Vein endothelial cell (primary cell): ENCODE measurements around the gene FGF22. TPM values are rescaled to one million over a fixed set of nuclear protein-coding genes. Genes with fewer than 3 reads are reported as not detected.

ENCODE experiments used
- total RNA-seq: library from RNA; depleted of rRNA; stranded (reverse); fragments of >200 nt; gene quantifications from 2 replicates; pipeline ENCODE4 v1.2.3, GENCODE V29; 2012

FGF22 gene
- total RNA-seq = not detected in 2 replicates

DNA sequence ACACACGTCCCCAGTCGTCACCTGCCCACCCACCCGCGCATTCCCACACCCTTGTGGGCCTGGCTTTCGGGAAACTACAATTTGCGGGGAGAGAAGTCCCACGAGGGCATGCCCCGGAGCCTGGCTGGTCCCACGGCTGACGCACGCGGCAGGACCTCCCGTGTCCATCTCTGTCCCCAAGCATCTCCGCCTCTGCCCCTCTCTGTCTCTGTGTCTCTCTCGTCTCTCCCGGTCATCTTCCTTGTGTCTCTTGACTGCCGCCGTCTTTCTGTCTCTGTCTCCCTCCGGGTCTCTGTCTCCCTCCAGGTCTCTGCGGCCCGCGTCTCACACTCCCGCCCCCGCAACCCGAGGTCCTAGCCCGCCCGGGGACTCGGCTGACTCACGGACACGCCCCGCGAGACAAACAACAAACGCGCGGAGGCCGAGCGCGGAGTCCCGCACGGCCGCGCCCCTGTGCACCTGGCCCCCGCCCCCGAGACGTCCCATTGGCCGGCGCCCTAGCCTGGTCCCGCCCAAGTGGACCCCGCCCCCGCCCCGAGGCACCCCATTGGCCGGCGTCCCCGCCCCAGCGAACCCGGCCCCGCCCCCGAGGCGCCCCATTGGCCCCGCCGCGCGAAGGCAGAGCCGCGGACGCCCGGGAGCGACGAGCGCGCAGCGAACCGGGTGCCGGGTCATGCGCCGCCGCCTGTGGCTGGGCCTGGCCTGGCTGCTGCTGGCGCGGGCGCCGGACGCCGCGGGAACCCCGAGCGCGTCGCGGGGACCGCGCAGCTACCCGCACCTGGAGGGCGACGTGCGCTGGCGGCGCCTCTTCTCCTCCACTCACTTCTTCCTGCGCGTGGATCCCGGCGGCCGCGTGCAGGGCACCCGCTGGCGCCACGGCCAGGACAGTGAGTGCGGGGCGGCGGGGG is at the start of gene FGF22:
Gene FGF22, plus strand, starts transcription at position 627 of the 908 bp plus-strand sequence. Its CDS starts 47 bp downstream, at position 674.

DNA sequence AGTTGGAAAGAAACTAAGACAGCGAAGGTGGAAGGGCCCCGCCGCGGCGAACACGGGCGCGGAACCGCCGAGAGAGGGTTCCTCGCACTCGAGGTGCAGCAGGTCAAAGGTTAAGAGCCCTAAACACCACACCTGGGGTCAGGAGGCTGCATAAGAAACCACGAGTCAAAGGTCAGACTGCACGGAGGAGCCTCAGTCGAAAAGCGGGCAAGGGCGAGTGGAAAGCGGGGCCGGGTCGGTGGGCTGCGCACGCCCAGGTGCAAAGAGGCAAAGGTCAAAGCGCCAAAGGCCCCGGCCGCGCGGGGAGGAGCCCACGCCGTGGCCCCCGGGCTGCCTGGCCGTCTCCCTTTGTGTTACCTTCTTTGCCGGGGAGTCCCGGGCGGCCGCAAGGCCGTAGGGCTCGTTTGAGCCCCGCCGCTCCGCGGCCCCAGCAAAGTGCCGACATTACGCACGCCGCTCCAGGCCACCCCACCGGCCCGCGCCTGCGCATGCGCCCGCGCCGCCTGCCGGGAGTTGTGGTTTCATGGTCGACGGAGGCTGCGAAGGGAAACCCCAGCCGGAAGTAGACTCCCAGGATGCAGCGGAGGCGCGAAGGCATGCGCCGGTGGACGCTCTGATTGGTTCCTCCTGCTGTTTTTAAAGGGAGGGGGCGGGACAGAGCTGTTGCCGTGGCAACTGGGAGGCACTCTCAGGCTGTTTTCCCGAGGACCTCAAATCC is 6.5 kb upstream of the FGF22 start, which contains the start of gene POLRMT:
Gene POLRMT, minus strand, starts transcription at position 470 of the 718 bp plus-strand sequence. Its CDS starts 25 bp downstream, at position 445.

DNA sequence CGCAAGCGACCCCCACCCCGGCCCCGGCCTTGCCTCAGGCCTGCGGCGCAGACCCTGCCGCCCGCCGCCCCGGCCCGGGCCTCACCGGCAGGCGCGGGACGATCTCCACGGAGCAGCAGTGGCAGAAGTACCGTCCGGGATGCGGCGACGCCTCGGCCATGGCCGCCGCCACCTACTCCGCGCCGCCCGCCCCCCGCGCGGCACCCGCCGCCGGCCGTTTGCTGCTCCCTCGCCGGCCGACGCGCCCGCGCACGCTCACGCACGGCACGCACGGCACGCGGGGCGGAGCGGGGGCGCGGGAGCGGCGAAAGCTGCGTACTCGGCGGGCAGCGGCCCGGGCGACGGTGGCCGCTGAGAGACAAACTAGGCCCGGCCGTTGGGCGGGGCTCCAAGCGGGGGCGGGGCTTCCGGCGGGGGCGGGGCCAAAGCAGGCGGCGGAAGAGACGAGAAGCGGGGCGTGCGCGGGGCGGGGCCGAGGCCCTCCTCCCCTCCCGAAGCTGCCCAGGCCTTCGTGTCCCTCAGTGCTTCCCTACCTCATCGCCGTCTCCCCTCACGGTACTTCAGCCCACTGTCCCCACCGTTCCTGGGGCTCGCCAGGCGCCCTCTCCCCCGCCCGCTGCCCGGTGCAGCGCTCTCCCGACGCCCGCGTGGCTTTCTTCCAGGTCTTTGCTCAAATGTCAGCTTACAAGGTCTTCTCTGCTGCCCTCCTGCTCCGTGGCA is 23.4 kb downstream of the FGF22 start, which contains the start of gene RNF126:
Gene RNF126, minus strand, starts transcription at position 253 of the 720 bp plus-strand sequence. Its CDS starts 93 bp downstream, at position 160.

DNA sequence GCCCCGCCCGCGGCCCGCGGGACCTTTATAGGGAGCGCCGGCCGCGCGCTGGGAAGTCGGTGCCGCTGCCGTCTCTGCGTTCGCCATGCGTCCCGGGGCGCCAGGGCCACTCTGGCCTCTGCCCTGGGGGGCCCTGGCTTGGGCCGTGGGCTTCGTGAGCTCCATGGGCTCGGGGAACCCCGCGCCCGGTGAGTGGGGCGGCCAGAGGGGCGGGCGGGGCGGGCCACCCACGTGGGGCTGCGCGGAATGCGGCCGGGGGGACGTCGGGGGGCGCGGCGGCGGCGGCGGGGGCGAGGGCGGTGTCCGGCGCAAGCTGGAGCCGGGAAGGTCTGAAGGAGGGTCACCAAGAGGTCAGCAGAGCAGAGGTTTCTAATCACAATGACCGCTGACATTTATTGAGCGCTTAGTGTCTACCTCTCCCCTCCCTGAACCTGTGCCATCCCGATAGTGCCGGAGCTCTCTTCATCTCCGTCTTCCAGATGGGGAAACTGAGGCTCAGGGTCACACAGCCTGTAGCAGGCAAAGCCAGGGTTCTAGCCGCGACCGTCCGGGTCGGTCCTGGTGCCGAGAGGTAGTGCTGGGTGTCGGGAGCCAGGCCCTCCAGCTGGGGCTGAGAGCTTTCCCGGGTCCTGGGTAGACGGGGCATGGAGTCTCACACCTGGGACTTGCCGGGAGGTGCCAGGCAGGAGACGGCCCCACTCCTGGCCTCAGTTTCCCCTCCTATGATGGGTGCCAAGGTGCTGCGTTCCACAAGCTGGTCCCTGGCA is 36.8 kb downstream of the FGF22 start, which contains the start of gene FSTL3:
Gene FSTL3, plus strand, starts transcription at position 54 of the 767 bp plus-strand sequence. Its CDS starts 32 bp downstream, at position 86.

Other genes with a start within 250 kb of the FGF22 start
- gene C2CD4C, start 230.7 kb upstream of the FGF22 start, total RNA-seq = 0.67 and 1.3 TPM in 2 replicates
- 12.8 and 15.4 TPM in 2 replicates for gene SHC2, start 178.8 kb upstream of the FGF22 start, total RNA-seq
- gene MADCAM1, start 143.4 kb upstream of the FGF22 start, total RNA-seq = under 0.01 and 0.10 TPM in 2 replicates
- 36.1 and 56.8 TPM in 2 replicates for gene TPGS1, start 132.4 kb upstream of the FGF22 start, total RNA-seq
- gene CDC34, start 108.1 kb upstream of the FGF22 start, total RNA-seq = 64.6 and 93.1 TPM in 2 replicates
- not detected in 2 replicates for gene GZMM, start 95.8 kb upstream of the FGF22 start, total RNA-seq
- 421 and 479 TPM in 2 replicates for gene BSG, start 67.3 kb upstream of the FGF22 start, total RNA-seq
- 1.2 and 1.6 TPM in 2 replicates for gene HCN2, start 50.0 kb upstream of the FGF22 start, total RNA-seq
- 32.5 and 36.9 TPM in 2 replicates for gene POLRMT, start 6.3 kb upstream of the FGF22 start, total RNA-seq
- gene RNF126, start 23.3 kb downstream of the FGF22 start, total RNA-seq = 64.5 and 69.2 TPM in 2 replicates
- 8.4 and 32.3 TPM in 2 replicates for gene FSTL3, start 36.5 kb downstream of the FGF22 start, total RNA-seq
- gene PRSS57, start 55.6 kb downstream of the FGF22 start, total RNA-seq = 0.33 TPM in 1 of 2 replicates, not detected in the other
- gene PALM, start 69.1 kb downstream of the FGF22 start, total RNA-seq = 21.7 and 73.5 TPM in 2 replicates
- gene MISP, start 111.2 kb downstream of the FGF22 start, total RNA-seq = not detected in 2 replicates
- 242 and 257 TPM in 2 replicates for gene PTBP1, start 157.6 kb downstream of the FGF22 start, total RNA-seq
- gene PLPPR3, start 182.1 kb downstream of the FGF22 start, total RNA-seq = 0.48 and 1.3 TPM in 2 replicates
- gene AZU1, start 188.0 kb downstream of the FGF22 start, total RNA-seq = not detected in 2 replicates
- not detected in 2 replicates for gene PRTN3, start 201.1 kb downstream of the FGF22 start, total RNA-seq
- not detected in 2 replicates for gene ELANE, start 212.4 kb downstream of the FGF22 start, total RNA-seq
- 0.38 and 0.65 TPM in 2 replicates for gene CFD, start 219.8 kb downstream of the FGF22 start, total RNA-seq